ENCODE results near the gene XPO6. TPM values are rescaled to one million over a fixed set of nuclear protein-coding genes. Genes with fewer than 3 reads are reported as not detected.
"Not testable (repeated sequence)": the region's sequence is repeated elsewhere in the genome, so short reads cannot be mapped to it uniquely, and the experiment has no call there.

Gene XPO6, protein sequence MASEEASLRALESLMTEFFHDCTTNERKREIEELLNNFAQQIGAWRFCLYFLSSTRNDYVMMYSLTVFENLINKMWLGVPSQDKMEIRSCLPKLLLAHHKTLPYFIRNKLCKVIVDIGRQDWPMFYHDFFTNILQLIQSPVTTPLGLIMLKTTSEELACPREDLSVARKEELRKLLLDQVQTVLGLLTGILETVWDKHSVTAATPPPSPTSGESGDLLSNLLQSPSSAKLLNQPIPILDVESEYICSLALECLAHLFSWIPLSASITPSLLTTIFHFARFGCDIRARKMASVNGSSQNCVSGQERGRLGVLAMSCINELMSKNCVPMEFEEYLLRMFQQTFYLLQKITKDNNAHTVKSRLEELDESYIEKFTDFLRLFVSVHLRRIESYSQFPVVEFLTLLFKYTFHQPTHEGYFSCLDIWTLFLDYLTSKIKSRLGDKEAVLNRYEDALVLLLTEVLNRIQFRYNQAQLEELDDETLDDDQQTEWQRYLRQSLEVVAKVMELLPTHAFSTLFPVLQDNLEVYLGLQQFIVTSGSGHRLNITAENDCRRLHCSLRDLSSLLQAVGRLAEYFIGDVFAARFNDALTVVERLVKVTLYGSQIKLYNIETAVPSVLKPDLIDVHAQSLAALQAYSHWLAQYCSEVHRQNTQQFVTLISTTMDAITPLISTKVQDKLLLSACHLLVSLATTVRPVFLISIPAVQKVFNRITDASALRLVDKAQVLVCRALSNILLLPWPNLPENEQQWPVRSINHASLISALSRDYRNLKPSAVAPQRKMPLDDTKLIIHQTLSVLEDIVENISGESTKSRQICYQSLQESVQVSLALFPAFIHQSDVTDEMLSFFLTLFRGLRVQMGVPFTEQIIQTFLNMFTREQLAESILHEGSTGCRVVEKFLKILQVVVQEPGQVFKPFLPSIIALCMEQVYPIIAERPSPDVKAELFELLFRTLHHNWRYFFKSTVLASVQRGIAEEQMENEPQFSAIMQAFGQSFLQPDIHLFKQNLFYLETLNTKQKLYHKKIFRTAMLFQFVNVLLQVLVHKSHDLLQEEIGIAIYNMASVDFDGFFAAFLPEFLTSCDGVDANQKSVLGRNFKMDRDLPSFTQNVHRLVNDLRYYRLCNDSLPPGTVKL
- total RNA-seq (85.7 TPM), polyA plus RNA-seq (55.0 TPM)

DNA sequence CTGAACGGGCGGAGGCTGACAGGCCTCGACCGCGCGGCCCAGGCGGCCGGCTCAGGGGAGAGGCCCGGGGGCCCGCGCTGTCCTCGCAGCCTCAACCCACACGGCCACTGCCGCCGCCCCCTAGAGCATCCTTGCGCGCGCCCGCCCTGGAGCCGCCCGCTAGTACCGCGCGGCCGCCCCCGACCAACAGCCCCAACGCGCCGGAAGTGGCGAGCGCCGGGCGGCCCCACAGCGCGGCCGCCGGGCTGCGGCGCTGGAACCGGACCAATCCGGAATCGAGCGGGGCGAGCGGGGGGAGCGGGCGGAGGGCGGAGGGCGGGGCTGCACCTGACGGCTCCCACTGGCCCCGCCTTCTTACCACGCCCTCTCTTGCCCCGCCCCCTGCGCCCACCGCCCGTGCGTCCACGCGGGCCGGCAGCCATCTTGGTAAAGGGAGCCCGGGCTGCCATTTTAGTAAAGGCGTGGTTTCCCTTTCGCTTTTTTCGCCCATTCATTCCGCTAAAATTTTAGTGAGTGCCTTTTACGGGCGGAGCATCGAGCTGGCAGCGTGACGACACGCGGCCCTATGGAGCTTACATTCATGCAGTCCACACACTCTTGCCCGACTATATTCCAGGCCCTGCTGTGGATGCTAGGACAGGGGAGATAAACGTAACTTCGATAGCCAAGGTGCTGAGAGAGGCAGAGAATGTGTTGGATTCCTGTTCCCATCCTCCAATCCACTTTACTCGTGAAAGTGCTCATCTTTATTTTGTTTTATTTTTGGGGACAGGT lies at the start of gene XPO6:
XPO6 (minus strand) TSS at position 208 of the 774 bp plus-strand sequence. CDS start 597 bp downstream, outside the sequence.
- Histone ChIP-seq H3K27ac (ENCODE audit: low read depth) (peak within 1 kb of the TSS; percentile 85), H3K4me1 (ENCODE audit: insufficient read depth) (no peaks in the 10 kb centered on the region), H3K36me3 (ENCODE audit: insufficient read depth) (no peaks in the 10 kb centered on the region), H3K4me3 (ENCODE audit: low read depth, low read length) (peak within 1 kb of the TSS; percentile 96)
- DNase-seq (ENCODE audit: extremely low spot score), result peak; percentile 83
- 2% methylated on average over 76 of the region's 76 CpGs for WGBS

DNA sequence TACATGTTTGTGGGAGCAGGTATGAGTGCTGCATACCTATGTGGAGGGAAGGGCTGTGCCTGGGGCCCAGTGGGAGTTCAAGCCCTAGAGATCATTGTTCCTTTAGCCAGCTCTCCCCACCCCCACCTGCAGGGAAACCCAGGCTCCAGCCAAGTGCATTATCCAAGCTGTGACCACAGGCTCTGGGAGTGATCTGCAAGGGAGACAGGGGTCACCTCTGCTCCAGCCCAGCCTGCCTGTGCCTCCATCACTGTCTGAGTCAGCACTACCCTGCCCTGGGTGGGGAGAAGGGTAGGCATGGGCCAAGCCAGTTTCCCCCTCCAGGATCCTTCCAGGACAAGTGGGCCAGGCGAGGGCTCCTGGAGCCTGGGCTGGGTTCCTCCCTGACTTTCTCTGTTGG lies 48.4 kb upstream of the XPO6 start:
- 91% methylated on average over 1 of the region's 1 CpG for WGBS
- H3K27ac ChIP-seq (ENCODE audit: low read depth), result no peak overlapping the region
- no peak overlapping the region for H3K4me3 ChIP-seq (ENCODE audit: low read depth, low read length)

DNA sequence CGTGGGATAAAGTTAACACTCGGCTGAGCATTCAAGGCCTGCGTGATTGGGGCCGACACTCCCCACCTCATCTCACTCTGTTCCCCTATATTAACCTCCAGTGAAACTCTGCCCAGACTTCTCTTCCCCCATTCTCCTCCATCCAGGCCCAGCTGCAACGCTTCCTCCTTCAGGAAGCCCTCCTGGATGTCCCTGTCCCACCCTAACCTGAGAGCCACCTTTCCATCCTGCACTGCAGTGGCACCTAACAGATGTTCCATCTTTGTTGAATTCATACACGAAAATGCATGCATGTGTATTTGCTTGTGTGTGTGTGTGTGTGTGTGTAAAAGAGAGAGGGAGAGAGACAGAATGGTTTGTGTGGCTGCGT lies 48.0 kb upstream of the XPO6 start:
- no peak overlapping the region for H3K4me3 ChIP-seq (ENCODE audit: low read depth, low read length)
- WGBS, result 74% methylated on average over 7 of the region's 7 CpGs
- H3K4me1 ChIP-seq (ENCODE audit: insufficient read depth), result no peaks in the 10 kb centered on the region
- no peaks in the 10 kb centered on the region for H3K36me3 ChIP-seq (ENCODE audit: insufficient read depth)
- no peak for DNase-seq (ENCODE audit: extremely low spot score)
- H3K27ac ChIP-seq (ENCODE audit: low read depth), result no peak overlapping the region

More for the DNA sequence above, 48.4 kb upstream of the XPO6 start:
- no peak for DNase-seq (ENCODE audit: extremely low spot score)
- H3K36me3 ChIP-seq (ENCODE audit: insufficient read depth), result no peaks in the 10 kb centered on the region
- no peaks in the 10 kb centered on the region for H3K4me1 ChIP-seq (ENCODE audit: insufficient read depth)

DNA sequence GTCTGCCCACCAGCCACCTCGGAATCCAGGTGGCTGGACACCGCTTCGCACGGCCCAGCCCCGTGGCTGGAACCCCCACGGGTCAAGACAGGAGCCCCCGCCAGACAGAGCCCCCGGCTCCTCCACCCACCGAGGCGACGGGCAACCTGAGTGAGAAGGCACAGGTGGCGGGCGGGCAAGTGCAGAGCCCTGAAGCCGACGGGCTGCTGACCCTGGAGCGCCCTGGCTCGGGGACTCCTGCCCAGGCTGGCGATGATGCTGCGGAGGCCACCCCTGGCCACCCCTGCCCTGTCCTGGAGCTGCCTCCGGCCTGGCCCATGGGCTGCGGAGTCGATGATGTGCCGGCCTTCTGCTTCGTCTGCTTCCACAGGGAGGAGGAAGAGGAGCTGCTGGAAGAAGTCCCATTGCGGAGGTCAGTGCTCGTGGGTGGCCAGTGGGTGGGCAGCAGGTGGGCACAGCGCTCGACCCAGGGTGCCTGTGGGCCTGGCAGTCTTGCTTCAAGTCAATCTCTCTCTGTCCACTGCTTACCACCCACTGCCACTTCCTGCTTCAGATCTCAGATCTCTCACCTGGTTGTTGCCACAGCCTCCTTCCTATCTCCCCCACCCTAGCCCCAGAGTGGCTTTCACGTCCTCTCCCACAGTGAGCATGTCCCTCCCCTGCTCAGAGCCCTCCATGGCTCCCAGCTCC lies 47.5 kb upstream of the XPO6 start:
- Histone ChIP-seq H3K36me3 (ENCODE audit: insufficient read depth) (no peaks in the 10 kb centered on the region), H3K4me1 (ENCODE audit: insufficient read depth) (no peaks in the 10 kb centered on the region), H3K4me3 (ENCODE audit: low read depth, low read length) (no peak overlapping the region), H3K27ac (ENCODE audit: low read depth) (no peak overlapping the region)
- 63% methylated on average over 29 of the region's 29 CpGs for WGBS
- DNase-seq (ENCODE audit: extremely low spot score), result no peak

DNA sequence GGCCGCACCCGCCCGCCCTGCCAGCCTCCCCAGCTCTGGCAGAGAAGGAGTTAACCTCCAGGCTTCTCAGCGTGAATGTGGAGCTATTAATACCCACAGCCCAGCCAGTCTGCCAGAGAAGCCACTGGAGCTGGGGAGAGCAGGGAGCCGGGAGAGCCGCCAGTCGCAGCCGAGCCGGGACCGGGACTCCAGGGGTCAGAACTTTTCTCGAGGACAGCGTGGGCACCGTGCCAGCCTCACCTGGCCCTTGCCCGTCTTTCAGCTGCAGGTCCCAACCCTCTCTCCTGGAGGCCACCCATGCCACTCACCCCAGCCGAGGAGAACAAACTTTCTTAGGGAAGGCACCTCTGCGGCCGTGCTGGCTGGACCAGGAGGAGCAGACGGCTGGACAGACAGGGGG lies 46.8 kb upstream of the XPO6 start:
- Histone ChIP-seq H3K4me3 (ENCODE audit: low read depth, low read length) (no peak overlapping the region), H3K27ac (ENCODE audit: low read depth) (no peak overlapping the region), H3K36me3 (ENCODE audit: insufficient read depth) (no peaks in the 10 kb centered on the region), H3K4me1 (ENCODE audit: insufficient read depth) (no peaks in the 10 kb centered on the region)
- no peak for DNase-seq (ENCODE audit: extremely low spot score)
- WGBS, result 3% methylated on average over 18 of the region's 18 CpGs

DNA sequence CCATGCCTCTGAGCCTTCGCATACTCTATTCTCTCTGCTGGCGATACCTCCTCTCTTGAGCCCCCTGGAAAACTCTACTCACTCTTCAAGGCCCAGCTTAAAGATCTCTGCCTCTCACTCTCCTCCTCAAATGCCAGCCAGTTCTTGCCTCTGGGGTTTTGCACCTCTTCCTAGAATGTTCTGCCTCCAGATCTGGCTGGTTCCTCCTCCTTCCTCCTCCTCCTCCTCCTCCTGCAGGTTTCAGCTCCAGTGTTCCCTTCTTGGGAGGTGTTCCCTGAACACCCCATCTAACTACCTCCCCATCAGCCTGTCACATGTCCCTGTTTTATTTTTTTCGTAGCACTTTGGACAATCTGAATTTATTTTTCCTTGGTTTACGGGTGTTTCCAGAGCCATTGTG lies 45.5 kb upstream of the XPO6 start:
- WGBS, result 77% methylated on average over 4 of the region's 4 CpGs
- H3K36me3 ChIP-seq (ENCODE audit: insufficient read depth), result no peaks in the 10 kb centered on the region
- DNase-seq (ENCODE audit: extremely low spot score), result no peak
- no peaks in the 10 kb centered on the region for H3K4me1 ChIP-seq (ENCODE audit: insufficient read depth)
- no peak overlapping the region for H3K4me3 ChIP-seq (ENCODE audit: low read depth, low read length)
- H3K27ac ChIP-seq (ENCODE audit: low read depth), result no peak overlapping the region

DNA sequence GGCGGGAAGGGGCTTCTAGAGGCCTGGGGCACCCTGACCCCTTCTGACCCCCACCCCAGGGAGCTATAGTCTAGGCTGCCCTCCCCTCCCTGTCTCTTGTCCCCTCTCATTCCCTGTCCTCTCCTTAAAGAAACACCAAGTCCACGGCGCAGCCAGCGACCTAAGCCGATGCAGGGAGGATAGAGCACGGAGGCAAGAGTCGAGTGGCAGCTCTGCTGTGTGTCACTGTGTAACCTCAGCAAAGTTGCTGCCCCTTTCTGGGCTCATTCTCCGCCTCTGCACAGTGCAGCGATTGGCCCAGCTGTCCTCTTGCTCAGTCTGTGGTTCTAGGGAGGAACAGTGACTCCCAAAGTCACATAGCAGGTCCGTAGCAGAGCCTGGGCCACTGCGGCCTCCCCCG lies 44.1 kb upstream of the XPO6 start:
- Histone ChIP-seq H3K27ac (ENCODE audit: low read depth) (no peak overlapping the region), H3K4me1 (ENCODE audit: insufficient read depth) (no peaks in the 10 kb centered on the region), H3K36me3 (ENCODE audit: insufficient read depth) (no peaks in the 10 kb centered on the region), H3K4me3 (ENCODE audit: low read depth, low read length) (no peak overlapping the region)
- DNase-seq (ENCODE audit: extremely low spot score), result no peak
- WGBS, result 79% methylated on average over 12 of the region's 12 CpGs

DNA sequence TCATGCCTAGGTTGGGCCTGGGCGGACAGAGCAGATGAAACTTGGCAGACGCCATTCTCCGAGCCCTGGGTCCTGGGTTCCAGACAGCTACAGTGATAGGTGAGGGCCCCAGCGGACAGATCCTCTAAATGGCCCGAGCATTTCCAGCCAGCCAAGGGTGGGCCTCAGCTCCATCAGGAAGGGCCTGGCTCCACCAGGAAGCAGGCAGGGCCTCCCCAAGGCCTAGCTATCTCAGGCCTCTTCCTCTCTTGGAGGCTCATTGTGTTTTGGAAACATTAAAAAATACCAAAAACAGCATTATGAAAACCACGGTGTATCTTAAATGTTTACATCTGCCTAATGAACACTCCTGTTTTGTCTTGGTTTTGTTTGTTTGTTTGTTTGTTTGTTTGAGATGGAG lies 42.4 kb upstream of the XPO6 start:
- H3K4me1 ChIP-seq (ENCODE audit: insufficient read depth), result no peaks in the 10 kb centered on the region
- no peak overlapping the region for H3K4me3 ChIP-seq (ENCODE audit: low read depth, low read length)
- 87% methylated on average over 6 of the region's 6 CpGs for WGBS
- DNase-seq (ENCODE audit: extremely low spot score), result no peak
- H3K36me3 ChIP-seq (ENCODE audit: insufficient read depth), result no peaks in the 10 kb centered on the region
- H3K27ac ChIP-seq (ENCODE audit: low read depth), result no peak overlapping the region

DNA sequence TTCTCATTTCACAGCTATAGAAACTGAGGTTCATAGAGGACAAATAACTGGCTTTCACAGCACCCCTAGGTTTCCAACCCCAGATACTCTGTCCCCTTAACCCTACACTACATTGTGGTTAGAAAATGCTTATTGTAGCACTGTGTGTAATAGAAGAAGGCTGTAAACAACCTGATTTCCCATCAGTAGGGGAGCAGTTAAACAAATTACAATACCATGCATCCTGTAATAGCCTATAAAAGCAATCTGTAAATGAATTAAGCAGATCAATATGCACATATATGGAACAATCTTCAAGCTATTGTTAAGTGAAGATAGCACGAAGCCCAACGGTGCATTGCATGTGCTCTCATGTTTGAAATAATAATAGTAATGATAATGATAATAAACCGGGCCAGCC lies 39.2 kb upstream of the XPO6 start:
- WGBS, result 36% methylated on average over 3 of the region's 3 CpGs
- no peaks in the 10 kb centered on the region for H3K4me1 ChIP-seq (ENCODE audit: insufficient read depth)
- H3K4me3 ChIP-seq (ENCODE audit: low read depth, low read length), result no peak overlapping the region
- DNase-seq (ENCODE audit: extremely low spot score), result no peak
- no peaks in the 10 kb centered on the region for H3K36me3 ChIP-seq (ENCODE audit: insufficient read depth)
- H3K27ac ChIP-seq (ENCODE audit: low read depth), result no peak overlapping the region

DNA sequence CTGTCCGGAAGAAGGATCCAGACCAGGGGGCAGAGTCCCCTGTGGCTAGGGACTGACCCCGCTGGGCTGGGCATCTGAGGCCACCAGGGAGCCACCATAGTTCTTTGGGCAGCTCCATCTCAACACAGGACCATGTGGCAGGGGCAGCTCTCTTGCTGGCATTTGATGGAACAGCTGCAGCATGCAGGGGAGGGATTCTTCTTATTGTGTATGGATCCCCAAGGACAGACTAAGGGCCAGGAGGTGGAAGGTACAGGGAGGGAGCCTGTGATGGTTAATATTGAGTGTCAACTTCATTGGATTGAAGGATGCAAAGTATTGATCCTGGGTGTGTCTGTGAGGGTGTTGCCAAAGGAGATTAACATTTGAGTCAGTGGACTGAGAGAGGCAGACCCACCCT lies 37.7 kb upstream of the XPO6 start:
- not testable (repeated sequence) for H3K4me1 ChIP-seq (ENCODE audit: insufficient read depth); H3K4me3 ChIP-seq (ENCODE audit: low read depth, low read length); DNase-seq (ENCODE audit: extremely low spot score); H3K27ac ChIP-seq (ENCODE audit: low read depth); H3K36me3 ChIP-seq (ENCODE audit: insufficient read depth)
- 69% methylated on average over 2 of the region's 2 CpGs for WGBS

DNA sequence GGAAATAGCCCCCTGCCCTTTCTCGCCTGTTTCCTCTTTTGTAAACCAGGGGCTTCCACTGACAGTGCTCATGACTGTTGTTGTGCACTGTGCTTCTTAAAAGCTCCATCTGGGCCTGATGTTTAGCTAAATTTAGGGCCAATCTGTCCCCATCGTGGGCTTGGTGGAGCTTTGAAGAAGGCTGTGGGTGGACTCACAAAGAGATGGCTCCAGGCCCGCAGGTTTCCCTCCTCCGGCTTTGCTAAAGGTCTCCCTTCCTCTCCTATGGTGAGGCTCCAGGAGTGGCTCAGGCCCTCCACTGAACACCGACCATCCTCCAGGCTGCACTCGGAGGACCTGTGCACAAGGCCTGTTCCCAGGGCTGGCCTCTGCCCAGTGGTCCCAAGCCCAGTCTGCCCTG lies 30.2 kb upstream of the XPO6 start:
- Histone ChIP-seq H3K4me1 (ENCODE audit: insufficient read depth) (no peaks in the 10 kb centered on the region), H3K4me3 (ENCODE audit: low read depth, low read length) (no peak overlapping the region), H3K27ac (ENCODE audit: low read depth) (no peak overlapping the region), H3K36me3 (ENCODE audit: insufficient read depth) (no peaks in the 10 kb centered on the region)
- DNase-seq (ENCODE audit: extremely low spot score), result no peak
- WGBS, result 88% methylated on average over 6 of the region's 6 CpGs

DNA sequence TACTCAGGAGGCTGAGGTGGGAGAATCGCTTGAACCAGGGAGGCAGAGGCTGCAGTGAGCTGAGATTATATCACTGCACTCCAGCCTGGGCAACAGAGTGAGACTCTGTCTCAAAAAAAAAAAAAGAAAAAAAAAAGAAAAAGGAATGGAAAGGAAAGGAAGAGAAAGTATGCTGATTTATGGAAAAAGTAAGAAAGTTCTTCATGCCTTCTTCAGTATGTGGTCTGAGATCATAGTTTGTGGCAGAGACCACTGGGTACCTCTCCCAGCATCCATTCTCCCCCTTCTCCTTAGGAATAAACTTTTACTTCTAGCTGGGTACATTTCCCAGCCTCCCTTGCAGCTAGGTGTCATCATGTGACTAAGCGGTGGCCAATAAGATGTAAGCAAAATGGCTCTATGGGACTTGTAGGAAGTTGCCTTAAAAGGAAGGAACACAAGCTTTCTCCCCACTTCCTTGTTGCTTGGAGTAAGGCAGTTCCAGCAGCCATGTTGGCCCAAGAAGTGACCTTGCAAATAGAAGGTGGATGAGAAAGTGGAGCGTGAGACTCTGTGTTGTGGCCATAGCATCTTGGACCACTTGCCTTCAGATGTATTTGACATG lies 26.1 kb upstream of the XPO6 start:
- no peak for DNase-seq (ENCODE audit: extremely low spot score)
- no peak overlapping the region for H3K4me3 ChIP-seq (ENCODE audit: low read depth, low read length)
- WGBS, result 96% methylated on average over 3 of the region's 3 CpGs
- H3K36me3 ChIP-seq (ENCODE audit: insufficient read depth), result no peaks in the 10 kb centered on the region
- no peak overlapping the region for H3K27ac ChIP-seq (ENCODE audit: low read depth)
- H3K4me1 ChIP-seq (ENCODE audit: insufficient read depth), result no peaks in the 10 kb centered on the region

Data from urinary bladder (tissue), 4 donors.